ENCODE data around the gene ZNF646.
A peak's percentile ranks its signal among the peaks of the same experiment; 100 is the strongest.

Gene ZNF646

GRCh38 chr16:31106509-31107464 lies 32.6 kb downstream of the ZNF646 start:
- DNase-seq, result no peak

- peak in 1 of 51 donors; percentile 26 for DNase-seq
These were observed 33.2 kb downstream of the ZNF646 start for GRCh38 chr16:31107465-31107867.

- peak in 42 of 51 donors; percentile 11 to 84 (median 52) for DNase-seq
These were observed 34.0 kb downstream of the ZNF646 start, which contains the start of gene BCKDK for GRCh38 chr16:31108035-31108793. Gene BCKDK (plus strand): TSS chr16:31108386. CDS start chr16:31109224, 838 bp downstream.

GRCh38 chr16:31108794-31109558 lies 34.8 kb downstream of the ZNF646 start:
- DNase-seq, result peak in 1 of 51 donors; percentile 31

- DNase-seq, result no peak
These were observed 35.4 kb downstream of the ZNF646 start for GRCh38 chr16:31109622-31110021.

GRCh38 chr16:31110106-31111034 lies 36.1 kb downstream of the ZNF646 start:
- no peak for DNase-seq

- DNase-seq, result no peak
These were observed 37.8 kb downstream of the ZNF646 start for GRCh38 chr16:31111881-31112466.

- DNase-seq, result no peak
These were observed 38.5 kb downstream of the ZNF646 start for GRCh38 chr16:31112711-31113110.

- peak in 1 of 51 donors; percentile 9 for DNase-seq
These were observed 39.2 kb downstream of the ZNF646 start for GRCh38 chr16:31113121-31114120.

- DNase-seq, result no peak
These were observed 40.2 kb downstream of the ZNF646 start for GRCh38 chr16:31114468-31114867.

- DNase-seq, result peak; percentile 67 to 99 (median 95)
These were observed 43.4 kb downstream of the ZNF646 start, which contains the start of gene KAT8 for GRCh38 chr16:31117384-31118222. Gene KAT8 (plus strand): TSS chr16:31117664. CDS start chr16:31117682, 18 bp downstream.

GRCh38 chr16:31118223-31119155 lies 44.3 kb downstream of the ZNF646 start:
- peak in 3 of 51 donors; percentile 15 to 46 (median 19) for DNase-seq

- DNase-seq, result no peak
These were observed 45.9 kb downstream of the ZNF646 start for GRCh38 chr16:31120129-31120528.

GRCh38 chr16:31125844-31126243 lies 51.6 kb downstream of the ZNF646 start:
- DNase-seq, result no peak

- DNase-seq, result no peak
These were observed 53.0 kb downstream of the ZNF646 start for GRCh38 chr16:31127182-31127581.
